Naive B cell (primary cell): ENCODE data around the gene BAG3. TPM values are rescaled to one million over a fixed set of nuclear protein-coding genes. Genes with fewer than 3 reads are reported as not detected.

Source experiments
- ATAC-seq, 2 donors: fragments of 150-1000 bp; cut with Tn5 transposase; 2 replicates each; pipeline ENCODE4 v1.10.0; 2021; ENCODE audit warnings: low read depth in 2 of 2, mild to moderate bottlenecking in 2 of 2, moderate library complexity in 2 of 2
- DNase-seq: peaks from one replicate; pipeline ENCODE4 v3.0.0; 2022
- H3K27ac Mint-ChIP-seq, 6 donors: one replicate each; pipeline ENCODE4 v1.8.0; 2020 to 2022; ENCODE audit warnings: mild to moderate bottlenecking in 6 of 6, mixed read lengths in 6 of 6, moderate library complexity in 5 of 6, inconsistent platforms in 2 of 6
- H3K27me3 Mint-ChIP-seq, 3 donors: one replicate each; pipeline ENCODE4 v1.8.0; 2021 to 2022; ENCODE audit warnings: mixed read lengths in 3 of 3, mild to moderate bottlenecking in 1 of 3
- H3K36me3 Mint-ChIP-seq, 2 donors: one replicate each; pipeline ENCODE4 v1.8.0; 2020 to 2022; ENCODE audit warnings: mixed read lengths in 2 of 2, inconsistent platforms in 1 of 2, mild to moderate bottlenecking in 1 of 2
- H3K4me1 Mint-ChIP-seq, 3 donors: one replicate each; pipeline ENCODE4 v1.8.0; 2020 to 2022; ENCODE audit warnings: mixed read lengths in 3 of 3, inconsistent platforms in 1 of 3, mild to moderate bottlenecking in 1 of 3, moderate library complexity in 1 of 3
- H3K4me3 Mint-ChIP-seq, 8 donors: one replicate each; pipeline ENCODE4 v1.8.0; 2020 to 2022; ENCODE audit warnings: mild to moderate bottlenecking in 8 of 8, mixed read lengths in 8 of 8, moderate library complexity in 8 of 8, inconsistent platforms in 2 of 8
- H3K9me3 Mint-ChIP-seq, 7 donors: one replicate each; pipeline ENCODE4 v1.8.0; 2020 to 2022; ENCODE audit warnings: mixed read lengths in 7 of 7, mild to moderate bottlenecking in 5 of 7, inconsistent platforms in 2 of 7, moderate library complexity in 1 of 7
- polyA plus RNA-seq, 6 donors: library from polyadenylated mRNA; unstranded; fragments of 300-500 nt; fragmentation: Illumina TruSeq; gene quantifications; one replicate each; pipeline ENCODE4 v1.2.3, GENCODE V29; 2021; ENCODE audit warnings: low read depth in 6 of 6

Gene BAG3
- polyA plus RNA-seq, 6 donors from 2014 or later, result 0.41 to 1.2 (median 0.89) TPM; not detected in 1

GRCh38 chr10:119715628-119716505, 64.7 kb downstream of the BAG3 start:
- H3K9me3 Mint-ChIP-seq, result peaks cover 0 to 11% (median 2%) of the 10 kb centered on the region in 7 donors
- ATAC-seq, result no peak
- peaks cover 0 to 5% of the 10 kb centered on the region in 2 donors for H3K36me3 Mint-ChIP-seq
- DNase-seq, result no peak
- peaks cover 9 to 37% (median 10%) of the 10 kb centered on the region in 3 donors for H3K4me1 Mint-ChIP-seq
- peak overlapping the region in 3 of 6 donors; percentile 13 to 54 (median 44) for H3K27ac Mint-ChIP-seq
- no peak overlapping the region for H3K4me3 Mint-ChIP-seq
- H3K27me3 Mint-ChIP-seq, result no peaks in the 10 kb centered on the region

GRCh38 chr10:119723161-119723560, 72.0 kb downstream of the BAG3 start:
- peaks cover 28 to 43% (median 42%) of the 10 kb centered on the region in 3 donors for H3K4me1 Mint-ChIP-seq
- no peaks in the 10 kb centered on the region for H3K27me3 Mint-ChIP-seq
- no peak for DNase-seq
- H3K4me3 Mint-ChIP-seq, result peak overlapping the region in 1 of 8 donors; percentile 50
- peak overlapping the region in 5 of 6 donors; percentile 1 to 78 (median 24) for H3K27ac Mint-ChIP-seq
- H3K9me3 Mint-ChIP-seq, result peaks cover 0 to 6% (median 0%) of the 10 kb centered on the region in 7 donors
- no peak for ATAC-seq
- H3K36me3 Mint-ChIP-seq, result no peaks in the 10 kb centered on the region

GRCh38 chr10:119723624-119724023, 72.4 kb downstream of the BAG3 start:
- Mint-ChIP-seq H3K4me1 (peaks cover 30 to 47% (median 46%) of the 10 kb centered on the region in 3 donors), H3K4me3 (peak overlapping the region in 3 of 8 donors; percentile 6 to 50 (median 16)), H3K27ac (peak overlapping the region; percentile 0 to 78 (median 53)), H3K36me3 (no peaks in the 10 kb centered on the region), H3K27me3 (no peaks in the 10 kb centered on the region), H3K9me3 (peaks cover 0 to 6% (median 0%) of the 10 kb centered on the region in 7 donors)
- ATAC-seq (no peak), DNase-seq (no peak)

GRCh38 chr10:119724593-119725516, 73.7 kb downstream of the BAG3 start:
- Mint-ChIP-seq H3K9me3 (peaks cover 0 to 6% (median 0%) of the 10 kb centered on the region in 7 donors), H3K4me1 (peaks cover 33 to 58% (median 51%) of the 10 kb centered on the region in 3 donors), H3K36me3 (no peaks in the 10 kb centered on the region), H3K27me3 (no peaks in the 10 kb centered on the region), H3K27ac (peak overlapping the region; percentile 42 to 98 (median 84)), H3K4me3 (peak overlapping the region; percentile 60 to 96 (median 88))
- ATAC-seq, result peak; percentile 1 to 2
- DNase-seq, result no peak

DNA sequence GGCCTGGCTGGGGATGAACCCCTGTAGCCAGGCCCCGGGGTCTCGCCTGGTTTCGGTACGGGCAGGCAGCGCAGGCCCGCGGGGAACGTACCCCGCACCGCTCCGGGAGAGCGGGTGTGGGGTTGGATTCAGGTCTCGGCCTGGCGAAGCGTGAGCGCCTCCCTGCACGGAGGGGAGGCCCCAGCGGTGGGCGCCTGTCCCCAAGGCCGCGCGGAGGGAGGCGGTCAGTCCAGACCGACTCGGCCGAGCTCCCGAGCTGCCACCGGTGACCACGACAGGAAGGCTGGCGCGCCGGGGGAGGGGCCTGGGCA, 74.3 kb downstream of the BAG3 start:
- H3K9me3 Mint-ChIP-seq, result peaks cover 0 to 6% (median 0%) of the 10 kb centered on the region in 7 donors
- no peaks in the 10 kb centered on the region for H3K27me3 Mint-ChIP-seq
- peak overlapping the region; percentile 60 to 96 (median 88) for H3K4me3 Mint-ChIP-seq
- H3K36me3 Mint-ChIP-seq, result no peaks in the 10 kb centered on the region
- peak overlapping the region; percentile 57 to 98 (median 85) for H3K27ac Mint-ChIP-seq
- H3K4me1 Mint-ChIP-seq, result peaks cover 33 to 60% (median 51%) of the 10 kb centered on the region in 3 donors
- ATAC-seq, result peak; percentile 31 to 33
- DNase-seq, result no peak

DNA sequence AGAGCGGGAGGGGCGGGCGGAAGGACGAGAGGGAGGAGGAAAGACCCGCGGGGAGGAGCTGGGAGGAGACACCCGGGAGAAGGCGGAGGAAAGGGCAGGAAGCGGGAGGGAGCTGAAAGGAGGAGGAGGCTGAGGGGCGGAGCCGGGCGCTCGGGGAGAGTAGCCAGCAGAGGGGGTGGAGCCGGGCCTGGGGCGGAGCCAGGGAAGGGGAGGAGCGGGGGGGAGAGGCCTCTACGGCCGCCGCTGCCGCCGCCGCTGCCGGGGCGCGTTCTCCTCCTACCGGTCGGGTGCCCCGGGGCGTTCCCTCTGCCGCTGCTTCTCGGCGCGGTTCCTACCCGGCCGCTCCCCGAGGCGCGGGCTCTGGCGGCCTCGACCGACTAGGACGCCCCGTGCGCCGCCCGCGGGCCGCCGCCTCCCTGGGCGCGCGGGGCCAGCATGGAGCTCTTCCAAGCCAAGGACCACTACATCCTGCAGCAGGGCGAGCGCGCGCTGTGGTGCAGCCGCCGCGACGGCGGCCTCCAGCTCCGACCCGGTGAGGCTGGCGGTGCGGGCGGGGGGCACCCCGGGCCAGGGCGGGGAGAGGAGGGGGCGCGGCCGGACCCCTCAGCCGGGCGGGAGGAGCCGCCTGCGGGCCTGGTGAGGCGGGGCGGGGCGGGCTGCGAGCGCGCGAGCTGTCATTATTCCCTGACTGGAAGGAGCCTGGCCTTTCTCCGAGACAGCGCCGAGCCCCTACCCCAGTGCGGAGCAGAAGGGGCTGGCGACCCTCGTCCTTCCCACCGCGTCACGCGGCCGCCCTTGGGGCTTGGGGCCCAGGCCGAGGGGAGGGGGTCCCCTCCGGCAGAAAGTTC, 74.9 kb downstream of the BAG3 start, which contains the start of gene INPP5F:
Gene INPP5F, plus strand, starts transcription at position 223 of the 848 bp plus-strand sequence. Its CDS starts 213 bp downstream, at position 436.
- ATAC-seq, result peak; percentile 88 to 90
- Mint-ChIP-seq H3K36me3 (no peaks in the 10 kb centered on the region), H3K9me3 (peaks cover 0 to 2% (median 0%) of the 10 kb centered on the region in 7 donors), H3K4me3 (peak within 1 kb of the TSS; percentile 86 to 96 (median 94)), H3K27ac (peak within 1 kb of the TSS; percentile 70 to 98 (median 86)), H3K27me3 (no peaks in the 10 kb centered on the region), H3K4me1 (peaks cover 33 to 64% (median 51%) of the 10 kb centered on the region in 3 donors)
- peak; percentile 92 for DNase-seq

- peaks cover 33 to 64% (median 51%) of the 10 kb centered on the region in 3 donors for H3K4me1 Mint-ChIP-seq
- DNase-seq, result no peak
- ATAC-seq, result no peak
- peak overlapping the region; percentile 69 to 95 (median 82) for H3K27ac Mint-ChIP-seq
- no peaks in the 10 kb centered on the region for H3K27me3 Mint-ChIP-seq
- no peaks in the 10 kb centered on the region for H3K36me3 Mint-ChIP-seq
- peak overlapping the region; percentile 86 to 96 (median 94) for H3K4me3 Mint-ChIP-seq
- peaks cover 0 to 2% (median 0%) of the 10 kb centered on the region in 7 donors for H3K9me3 Mint-ChIP-seq
Observed at GRCh38 chr10:119726676-119727261, 75.6 kb downstream of the BAG3 start.

Other genes with a start within 250 kb of the BAG3 start
- gene RGS10, start 108.7 kb upstream of the BAG3 start, polyA plus RNA-seq, result 10 to 100 TPM; 15.0 to 25.0 (median 20.4) TPM
- gene TIAL1, start 54.4 kb upstream of the BAG3 start, polyA plus RNA-seq, result 10 to 100 TPM in 4 of 6 donors, 1 to 10 TPM in 2; 7.8 to 14.6 (median 13.2) TPM
- 10 to 100 TPM; 13.0 to 27.1 (median 19.3) TPM for gene INPP5F, start 74.7 kb downstream of the BAG3 start, polyA plus RNA-seq
- 10 to 100 TPM; 40.5 to 77.0 (median 48.5) TPM for gene MCMBP, start 221.5 kb downstream of the BAG3 start, polyA plus RNA-seq
- gene SEC23IP, start 241.3 kb downstream of the BAG3 start, polyA plus RNA-seq, result 10 to 100 TPM; 48.6 to 63.8 (median 59.5) TPM